K562 treated with DMSO at 1 percent for 24 hours (cell line): ENCODE results near the gene BTBD16. TPM values are rescaled to one million over a fixed set of nuclear protein-coding genes. Genes with fewer than 3 reads are reported as not detected.

Experiments
- total RNA-seq: library from RNA; unstranded; fragments of 300-600 nt; gene quantifications from 2 replicates; pipeline ENCODE4 v1.2.3, GENCODE V29; 2022; ENCODE audit warnings: low read depth; ENCODE audit not compliant: insufficient read depth

BTBD16 gene
- total RNA-seq = not detected in 2 replicates

GRCh38 chr10:122271076-122271475 is at the start of gene BTBD16:
TSS of gene BTBD16 (plus strand) at chr10:122271296. CDS start at chr10:122275082, 3,786 bp downstream.

GRCh38 chr10:122374237-122374858 is 103.3 kb downstream of the BTBD16 start, which contains the start of gene PLEKHA1:
TSS of gene PLEKHA1 (plus strand) at chr10:122374708. CDS start at chr10:122393201, 18,493 bp downstream.

Other genes with a start within 250 kb of the BTBD16 start
- 0.82 and 0.91 TPM in 2 replicates for gene PLEKHA1, start 103.4 kb downstream of the BTBD16 start, total RNA-seq
- not detected in 2 replicates for gene ARMS2, start 183.4 kb downstream of the BTBD16 start, total RNA-seq
- not detected in 2 replicates for gene HTRA1, start 190.3 kb downstream of the BTBD16 start, total RNA-seq